ENCODE data around the gene PLA2G3. TPM values are rescaled to one million over a fixed set of nuclear protein-coding genes. Genes with fewer than 3 reads are reported as not detected.

The PLA2G3 gene
- total and polyA plus RNA-seq, 2 of the 8 experiments (the other 6 are each of a cell fraction or from before 2014, with no cell fraction given), result 18.1 to 25.9 TPM

DNA sequence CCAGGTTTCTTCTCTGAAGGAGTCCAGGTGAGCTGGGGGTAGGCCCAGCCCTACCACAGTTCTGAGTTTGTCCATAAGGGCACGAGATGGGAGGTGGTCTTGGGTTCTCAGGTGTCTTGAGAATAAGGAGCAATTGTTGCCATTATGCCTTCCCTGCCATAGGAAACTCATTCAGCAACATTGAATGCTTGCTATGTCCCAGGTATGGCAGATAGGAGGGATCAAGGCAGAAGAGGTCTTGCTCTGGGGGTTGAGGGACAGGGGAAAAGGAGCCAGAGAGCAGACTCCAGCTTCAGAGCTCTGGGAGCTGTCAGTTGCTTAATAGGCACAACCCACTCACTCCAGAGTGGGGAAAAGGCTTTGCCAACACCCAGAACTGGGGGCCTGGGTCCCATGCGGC is 37.2 kb downstream of the PLA2G3 start:
- no peak overlapping the region for H3K56ac ChIP-seq (replicated peaks; ENCODE audit: insufficient read length, low read depth, low read length)
- ChIA-PET POLR2A (ENCODE audit: partially characterized antibody) (interaction anchor here (1.0 to 2.3 kb wide), 4 partner anchors 18 to 39 kb away, joined by 4 to 25 read pairs (median 4); partner anchors contain the start of gene PLA2G3), CTCF (ENCODE audit: partially characterized antibody) (interaction anchor here (0.7 to 16.8 kb wide), 7 partner anchors 10 to 360 kb away, joined by 3 to 207 read pairs (median 5); partner anchors contain the start of gene SMTN)
- no peak overlapping the region for H2BK120ac ChIP-seq (replicated peaks; ENCODE audit: low read depth, low read length)
- TF ChIP-seq SAP30 (IDR thresholded peaks at IDR 0.05; ENCODE audit: insufficient read depth, insufficient replicate concordance, low read length) (no peak), BCL11A (IDR thresholded peaks at IDR 0.05; ENCODE audit: low read depth in 2 of 2, low read length in 2 of 2) (no peak), HDAC6 (IDR thresholded peaks at IDR 0.05; ENCODE audit: low read depth, low read length) (no peak), MAFK (IDR thresholded peaks at IDR 0.05; ENCODE audit: low read depth, low read length) (no peak), HDAC2 (IDR thresholded peaks at IDR 0.05; ENCODE audit: borderline replicate concordance in 1 of 2, low read depth in 2 of 2, low read length in 2 of 2) (no peak), CBX8 (IDR thresholded peaks at IDR 0.05; ENCODE audit: borderline replicate concordance, low read depth, low read length) (no peak), CTBP2 (IDR thresholded peaks at IDR 0.05; ENCODE audit: borderline replicate concordance, insufficient read depth, insufficient read length, low read length) (no peak), CHD1 (IDR thresholded peaks at IDR 0.05; ENCODE audit: low read depth, low read length) (no peak), GABPA (IDR thresholded peaks at IDR 0.05; ENCODE audit: borderline replicate concordance, insufficient read depth, low read length) (no peak)
- no peak for FAIRE-seq
- peaks cover 10 to 23% (median 22%) of the 10 kb centered on the region in 4 experiments for H3K27me3 ChIP-seq (replicated peaks in 1 of 4; ENCODE audit: control insufficient read depth in 3 of 4, extremely low read depth in 1 of 4, insufficient read depth in 3 of 4, low read length in 3 of 4)
- H2BK5ac ChIP-seq (ENCODE audit: low read depth, low read length), result no peak overlapping the region
- no peak overlapping the region for H3K18ac ChIP-seq (ENCODE audit: extremely low read depth, low read length)
- H3K4me1 ChIP-seq (replicated peaks in 1 of 4; ENCODE audit: control insufficient read depth in 3 of 4, insufficient read depth in 4 of 4, low read length in 3 of 4), result peaks cover under 1 to 25% (median 18%) of the 10 kb centered on the region in 4 experiments
- H4K20me1 ChIP-seq (replicated peaks in 1 of 2; ENCODE audit: control insufficient read depth in 1 of 2, insufficient read depth in 2 of 2, low read length in 2 of 2), result peaks cover 0 to 8% of the 10 kb centered on the region in 2 experiments
- H3K4me2 ChIP-seq (ENCODE audit: insufficient read depth in 1 of 2, low read depth in 2 of 2, low read length in 2 of 2), result no peak overlapping the region
- no peak overlapping the region for H3K4me3 ChIP-seq (ENCODE audit: extremely low read depth in 1 of 4, insufficient read depth in 2 of 4, low read depth in 3 of 4, low read length in 4 of 4)
- H2AK5ac ChIP-seq (ENCODE audit: low read depth, low read length), result no peak overlapping the region
- no peak overlapping the region for H4K8ac ChIP-seq (ENCODE audit: extremely low read depth, insufficient read depth, low read length)
- no peaks in the 10 kb centered on the region; the same call in 1 of the 2 replicates for H3K79me1 ChIP-seq (ENCODE audit: low read depth, low read length)
- no peak for DNase-seq (ENCODE audit: low read depth in 1 of 2, low spot score in 2 of 2)
- H4K91ac ChIP-seq (replicated peaks; ENCODE audit: insufficient read length, low read length), result no peak overlapping the region
- peaks cover 12% of the 10 kb centered on the region; the same call in 1 of the 2 replicates for H3K23me2 ChIP-seq (ENCODE audit: low read depth, low read length)
- H3K79me2 ChIP-seq (ENCODE audit: control insufficient read depth in 1 of 2, insufficient read depth in 2 of 2, low read length in 2 of 2), result no peaks in the 10 kb centered on the region
- 89% methylated on average over 2 of the region's 2 CpGs; no CpG with 5 or more reads in 1 of the 2 experiments for WGBS, 2 experiments (ENCODE audit: extremely low coverage in 1 of 2, insufficient coverage in 1 of 2, insufficient read length in 1 of 2, insufficient replicate concordance in 2 of 2, low coverage in 1 of 2, low lambda C conversion rate in 2 of 2, missing lambda C conversion rate in 1 of 2)
- H3K14ac ChIP-seq (ENCODE audit: insufficient read length), result no peak overlapping the region
- H2BK20ac ChIP-seq (ENCODE audit: low read length), result no peak overlapping the region
- no peak overlapping the region for H3K9ac ChIP-seq (replicated peaks in 1 of 4; ENCODE audit: extremely low read depth in 1 of 4, low read depth in 3 of 4, low read length in 3 of 4)
- H3K23ac ChIP-seq (ENCODE audit: insufficient read length), result no peak overlapping the region
- H3K9me3 ChIP-seq (ENCODE audit: insufficient read depth in 2 of 2, low read depth in 1 of 2, low read length in 1 of 2), result no peaks in the 10 kb centered on the region
- H4K5ac ChIP-seq (ENCODE audit: insufficient read length, low read depth, low read length), result no peak overlapping the region
- H2BK12ac ChIP-seq (ENCODE audit: low read depth, low read length), result no peak overlapping the region
- H3K36me3 ChIP-seq (ENCODE audit: control insufficient read depth in 2 of 4, insufficient read depth in 4 of 4, low read length in 3 of 4), result no peaks in the 10 kb centered on the region
- H2AFZ ChIP-seq (ENCODE audit: low read length), result no peak overlapping the region
- H3K4ac ChIP-seq (replicated peaks; ENCODE audit: insufficient read length, low read depth, low read length), result no peak overlapping the region
- H2BK15ac ChIP-seq (ENCODE audit: low read length), result no peak overlapping the region
- no peak overlapping the region for H3K27ac ChIP-seq (ENCODE audit: low read depth, low read length)

Measured in H1 (cell line).